Prostate gland (tissue), 2 donors: ENCODE data around the gene CACNA1A.

Source experiments
- CTCF ChIP-seq, 4 experiments: fragments of 200-600 bp in 2 of 4; fragments of 450-650 bp in 2 of 4; sonication (generic) in 2 of 4; IDR thresholded peaks; 1 replicate in 3 of 4; 2 replicates in 1 of 4; pipeline ENCODE4 v1.5.1; 2016 to 2019; ENCODE audit warnings: antibody characterized with exemption in 4 of 4, mild to moderate bottlenecking in 2 of 4, moderate library complexity in 2 of 4
- POLR2A ChIP-seq: fragments of 450-650 bp; IDR thresholded peaks from one replicate; pipeline ENCODE4 v1.6.1; 2016; ENCODE audit warnings: antibody characterized with exemption, mild to moderate bottlenecking

DNA sequence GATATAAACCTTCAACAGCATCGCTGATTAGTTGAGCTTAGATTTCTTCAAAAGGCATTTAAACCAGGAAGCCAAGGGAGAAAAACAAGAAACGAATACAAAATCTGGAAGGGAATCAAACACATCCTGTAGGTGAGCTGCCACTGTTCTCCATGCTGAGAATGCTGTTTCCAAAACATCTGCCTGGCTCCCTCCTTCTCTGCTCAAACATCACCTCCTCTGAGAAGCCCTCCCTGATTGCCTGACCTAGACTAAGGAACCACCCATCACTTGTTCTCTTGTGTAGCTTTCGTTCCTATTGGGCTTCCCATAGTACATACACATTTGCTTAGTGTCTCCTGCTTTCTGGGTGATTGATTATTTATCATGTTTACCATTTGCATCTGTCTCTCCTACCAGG, 152.7 kb downstream of the CACNA1A start:
- TF ChIP-seq CTCF (IDR thresholded peaks at IDR 0.05) (no peak), POLR2A (no peak)
